Measurements from ENCODE around the gene TLR8.

The TLR8 gene

GRCh38 chrX:12951595-12951975 is 45.2 kb downstream of the TLR8 start:
- Histone ChIP-seq H3K4me2 (ENCODE audit: low read length) (peak overlapping the region; percentile 82), H3K4me1 (ENCODE audit: control insufficient read depth, low read length) (peaks cover 95% of the 10 kb centered on the region), H3K36me3 (ENCODE audit: control insufficient read depth, low read length) (peaks cover 2% of the 10 kb centered on the region; the same call in 1 of the 2 replicates), H3K9me3 (ENCODE audit: control insufficient read depth, insufficient read depth, low read length) (no peaks in the 10 kb centered on the region), H3K9me2 (replicated peaks; ENCODE audit: control insufficient read depth, low read length) (no peaks in the 10 kb centered on the region), H3K4me3 (ENCODE audit: low read length) (peak overlapping the region; percentile 67), H3K79me2 (ENCODE audit: control insufficient read depth, low read length) (peaks cover 9% of the 10 kb centered on the region; the same call in 1 of the 2 replicates), H3F3A (ENCODE audit: control insufficient read depth, insufficient read depth) (peaks cover 12% of the 10 kb centered on the region), H4K20me1 (ENCODE audit: control insufficient read depth, insufficient read depth, low read depth, low read length) (no peaks in the 10 kb centered on the region), H3K27ac (ENCODE audit: low read depth, low read length) (peak overlapping the region; percentile 87), H3K27me3 (ENCODE audit: control insufficient read depth, low read length) (no peaks in the 10 kb centered on the region)
- TF ChIP-seq CTCF (IDR thresholded peaks at IDR 0.05; ENCODE audit: low read depth, low read length, poor library complexity, severe bottlenecking), result no peak
- no peak for TF ChIP-seq EZH2phosphoT487 (IDR thresholded peaks at IDR 0.05; ENCODE audit: borderline replicate concordance, low read length)

GRCh38 chrX:12953420-12953819 is 47.0 kb downstream of the TLR8 start:
- peaks cover 93% of the 10 kb centered on the region for H3K4me1 ChIP-seq (ENCODE audit: control insufficient read depth, low read length)
- H3K4me3 ChIP-seq (ENCODE audit: low read length), result no peak overlapping the region
- H3K27ac ChIP-seq (ENCODE audit: low read depth, low read length), result no peak overlapping the region
- no peak overlapping the region for H3K4me2 ChIP-seq (ENCODE audit: low read length)
- H3K36me3 ChIP-seq (ENCODE audit: control insufficient read depth, low read length), result peaks cover 3% of the 10 kb centered on the region; the same call in 1 of the 2 replicates
- H3K27me3 ChIP-seq (ENCODE audit: control insufficient read depth, low read length), result no peaks in the 10 kb centered on the region
- no peak for TF ChIP-seq EZH2phosphoT487 (IDR thresholded peaks at IDR 0.05; ENCODE audit: borderline replicate concordance, low read length)
- no peak for TF ChIP-seq CTCF (IDR thresholded peaks at IDR 0.05; ENCODE audit: low read depth, low read length, poor library complexity, severe bottlenecking)
- no peaks in the 10 kb centered on the region for H3K9me2 ChIP-seq (replicated peaks; ENCODE audit: control insufficient read depth, low read length)
- peaks cover 24% of the 10 kb centered on the region for H3F3A ChIP-seq (ENCODE audit: control insufficient read depth, insufficient read depth)
- peaks cover 7% of the 10 kb centered on the region; the same call in 1 of the 2 replicates for H3K79me2 ChIP-seq (ENCODE audit: control insufficient read depth, low read length)
- H3K9me3 ChIP-seq (ENCODE audit: control insufficient read depth, insufficient read depth, low read length), result no peaks in the 10 kb centered on the region
- H4K20me1 ChIP-seq (ENCODE audit: control insufficient read depth, insufficient read depth, low read depth, low read length), result no peaks in the 10 kb centered on the region

GRCh38 chrX:12954376-12954775 is 48.0 kb downstream of the TLR8 start:
- peak overlapping the region; percentile 70 for H3K4me3 ChIP-seq (ENCODE audit: low read length)
- H3K79me2 ChIP-seq (ENCODE audit: control insufficient read depth, low read length), result peaks cover 7% of the 10 kb centered on the region; the same call in 1 of the 2 replicates
- H3K4me1 ChIP-seq (ENCODE audit: control insufficient read depth, low read length), result peaks cover 91% of the 10 kb centered on the region
- no peak for TF ChIP-seq EZH2phosphoT487 (IDR thresholded peaks at IDR 0.05; ENCODE audit: borderline replicate concordance, low read length)
- no peak for TF ChIP-seq CTCF (IDR thresholded peaks at IDR 0.05; ENCODE audit: low read depth, low read length, poor library complexity, severe bottlenecking)
- no peaks in the 10 kb centered on the region for H4K20me1 ChIP-seq (ENCODE audit: control insufficient read depth, insufficient read depth, low read depth, low read length)
- no peaks in the 10 kb centered on the region for H3K9me3 ChIP-seq (ENCODE audit: control insufficient read depth, insufficient read depth, low read length)
- H3F3A ChIP-seq (ENCODE audit: control insufficient read depth, insufficient read depth), result peaks cover 27% of the 10 kb centered on the region
- H3K27ac ChIP-seq (ENCODE audit: low read depth, low read length), result peak overlapping the region; percentile 100
- H3K9me2 ChIP-seq (replicated peaks; ENCODE audit: control insufficient read depth, low read length), result no peaks in the 10 kb centered on the region
- H3K4me2 ChIP-seq (ENCODE audit: low read length), result peak overlapping the region; percentile 97
- peaks cover 3% of the 10 kb centered on the region; the same call in 1 of the 2 replicates for H3K36me3 ChIP-seq (ENCODE audit: control insufficient read depth, low read length)
- H3K27me3 ChIP-seq (ENCODE audit: control insufficient read depth, low read length), result no peaks in the 10 kb centered on the region
